Measurements from ENCODE around the gene KLHL33.

KLHL33 gene

DNA sequence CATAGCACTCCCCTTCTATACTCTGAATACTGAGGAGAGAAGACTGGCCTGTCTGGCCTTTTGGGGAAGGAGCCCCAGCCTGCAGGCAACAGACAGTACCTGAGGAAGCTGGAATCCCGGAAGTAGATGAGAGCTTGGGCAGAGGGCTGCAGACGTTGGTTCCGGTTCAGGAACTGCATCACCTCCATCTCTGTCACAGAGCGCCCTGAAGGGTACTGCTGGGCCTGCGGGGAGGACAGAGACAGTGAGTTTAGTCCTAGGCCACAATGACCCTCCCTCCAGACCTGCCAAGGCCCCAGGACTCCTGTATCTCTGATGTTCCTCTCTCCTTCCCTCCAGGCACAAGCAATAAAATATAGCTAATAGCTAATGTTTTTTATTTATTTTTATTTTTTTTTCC is 51.1 kb downstream of the KLHL33 start:
- no peaks in the 10 kb centered on the region for H3K27me3 Mint-ChIP-seq (ENCODE audit: low read depth)
- TF ChIP-seq, protein P1, sequence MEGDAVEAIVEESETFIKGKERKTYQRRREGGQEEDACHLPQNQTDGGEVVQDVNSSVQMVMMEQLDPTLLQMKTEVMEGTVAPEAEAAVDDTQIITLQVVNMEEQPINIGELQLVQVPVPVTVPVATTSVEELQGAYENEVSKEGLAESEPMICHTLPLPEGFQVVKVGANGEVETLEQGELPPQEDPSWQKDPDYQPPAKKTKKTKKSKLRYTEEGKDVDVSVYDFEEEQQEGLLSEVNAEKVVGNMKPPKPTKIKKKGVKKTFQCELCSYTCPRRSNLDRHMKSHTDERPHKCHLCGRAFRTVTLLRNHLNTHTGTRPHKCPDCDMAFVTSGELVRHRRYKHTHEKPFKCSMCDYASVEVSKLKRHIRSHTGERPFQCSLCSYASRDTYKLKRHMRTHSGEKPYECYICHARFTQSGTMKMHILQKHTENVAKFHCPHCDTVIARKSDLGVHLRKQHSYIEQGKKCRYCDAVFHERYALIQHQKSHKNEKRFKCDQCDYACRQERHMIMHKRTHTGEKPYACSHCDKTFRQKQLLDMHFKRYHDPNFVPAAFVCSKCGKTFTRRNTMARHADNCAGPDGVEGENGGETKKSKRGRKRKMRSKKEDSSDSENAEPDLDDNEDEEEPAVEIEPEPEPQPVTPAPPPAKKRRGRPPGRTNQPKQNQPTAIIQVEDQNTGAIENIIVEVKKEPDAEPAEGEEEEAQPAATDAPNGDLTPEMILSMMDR (IDR thresholded peaks at IDR 0.05; ENCODE audit: unreplicated experiment in 3 of 3), result no peak
- no peaks in the 10 kb centered on the region for H3K9me3 Mint-ChIP-seq
- no peak overlapping the region for H3K27ac Mint-ChIP-seq
- H3K4me1 Mint-ChIP-seq, result no peaks in the 10 kb centered on the region
- no peak overlapping the region for H3K4me3 Mint-ChIP-seq
- H3K36me3 Mint-ChIP-seq (ENCODE audit: low read depth), result peaks cover 52% of the 10 kb centered on the region

DNA sequence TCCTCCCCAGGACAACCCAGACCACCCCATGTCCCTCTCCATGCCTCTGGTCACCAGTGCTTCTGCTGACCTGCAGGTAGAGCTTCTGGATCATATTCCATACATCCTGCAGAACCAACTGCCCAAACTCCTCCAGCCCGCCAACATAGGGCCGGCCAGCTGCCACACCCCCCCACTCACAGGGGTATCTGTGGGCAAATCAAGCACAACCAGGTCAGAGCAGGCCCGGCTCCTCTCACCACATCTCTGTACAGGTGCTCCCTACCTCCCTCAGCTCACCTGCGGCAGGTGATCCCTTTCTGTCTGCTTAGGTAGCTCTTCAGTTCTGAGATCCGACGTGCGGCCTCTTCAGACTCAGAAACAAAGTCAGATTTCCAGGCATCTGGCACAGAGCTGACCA is 51.6 kb downstream of the KLHL33 start:
- no peak overlapping the region for H3K27ac Mint-ChIP-seq
- TF ChIP-seq, protein P1 (IDR thresholded peaks at IDR 0.05; ENCODE audit: unreplicated experiment in 3 of 3), result no peak
- H3K4me3 Mint-ChIP-seq, result no peak overlapping the region
- no peaks in the 10 kb centered on the region for H3K27me3 Mint-ChIP-seq (ENCODE audit: low read depth)
- no peaks in the 10 kb centered on the region for H3K4me1 Mint-ChIP-seq
- H3K36me3 Mint-ChIP-seq (ENCODE audit: low read depth), result peaks cover 51% of the 10 kb centered on the region
- no peaks in the 10 kb centered on the region for H3K9me3 Mint-ChIP-seq

DNA sequence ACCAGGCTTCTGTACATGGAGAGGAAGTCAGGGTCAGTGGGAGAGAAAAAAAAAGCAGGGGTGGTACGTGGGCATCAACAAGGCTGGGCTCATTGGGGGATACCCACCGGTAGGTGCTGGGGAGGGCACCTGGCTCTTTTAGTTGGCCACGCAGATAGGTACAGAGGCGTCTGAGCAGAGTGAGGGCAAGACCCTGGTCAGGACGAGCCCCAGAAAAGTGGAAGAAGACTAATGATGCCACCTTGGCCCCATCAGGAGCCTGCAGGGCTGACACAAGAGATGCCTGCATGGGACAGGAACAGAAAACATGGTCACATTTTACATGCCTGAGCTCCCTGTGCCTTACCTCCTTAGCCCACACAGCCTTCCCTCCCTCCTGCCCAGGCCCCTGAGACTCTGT is 52.3 kb downstream of the KLHL33 start:
- TF ChIP-seq, protein P1 (IDR thresholded peaks at IDR 0.05; ENCODE audit: unreplicated experiment in 3 of 3), result no peak
- no peak overlapping the region for H3K4me3 Mint-ChIP-seq
- no peaks in the 10 kb centered on the region for H3K27me3 Mint-ChIP-seq (ENCODE audit: low read depth)
- H3K4me1 Mint-ChIP-seq, result no peaks in the 10 kb centered on the region
- H3K36me3 Mint-ChIP-seq (ENCODE audit: low read depth), result peaks cover 47% of the 10 kb centered on the region
- no peaks in the 10 kb centered on the region for H3K9me3 Mint-ChIP-seq
- H3K27ac Mint-ChIP-seq, result no peak overlapping the region

DNA sequence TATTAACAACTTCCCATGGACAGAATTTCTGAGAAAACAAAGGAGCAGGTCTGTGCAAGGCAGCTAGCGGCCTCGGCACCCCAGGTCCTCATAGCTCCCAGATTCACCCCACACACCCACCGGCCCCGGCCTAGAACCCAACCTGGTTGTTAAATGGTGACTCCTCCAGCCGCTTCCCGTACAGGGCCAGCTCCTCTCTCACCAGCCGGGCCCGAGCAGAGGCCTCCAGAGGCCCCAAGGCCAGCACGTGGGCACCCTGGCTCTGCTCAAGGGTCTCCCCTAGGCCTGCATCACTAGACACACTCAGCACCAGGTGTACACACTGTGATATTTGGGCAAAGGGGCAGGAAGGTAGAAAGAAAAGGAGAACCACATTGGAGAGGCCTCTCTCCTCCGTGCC is 52.9 kb downstream of the KLHL33 start:
- Mint-ChIP-seq H3K27me3 (ENCODE audit: low read depth) (no peaks in the 10 kb centered on the region), H3K9me3 (no peaks in the 10 kb centered on the region), H3K27ac (no peak overlapping the region), H3K4me1 (no peaks in the 10 kb centered on the region), H3K4me3 (no peak overlapping the region), H3K36me3 (ENCODE audit: low read depth) (peaks cover 41% of the 10 kb centered on the region)
- TF ChIP-seq, protein P1 (IDR thresholded peaks at IDR 0.05; ENCODE audit: unreplicated experiment in 3 of 3), result no peak

DNA sequence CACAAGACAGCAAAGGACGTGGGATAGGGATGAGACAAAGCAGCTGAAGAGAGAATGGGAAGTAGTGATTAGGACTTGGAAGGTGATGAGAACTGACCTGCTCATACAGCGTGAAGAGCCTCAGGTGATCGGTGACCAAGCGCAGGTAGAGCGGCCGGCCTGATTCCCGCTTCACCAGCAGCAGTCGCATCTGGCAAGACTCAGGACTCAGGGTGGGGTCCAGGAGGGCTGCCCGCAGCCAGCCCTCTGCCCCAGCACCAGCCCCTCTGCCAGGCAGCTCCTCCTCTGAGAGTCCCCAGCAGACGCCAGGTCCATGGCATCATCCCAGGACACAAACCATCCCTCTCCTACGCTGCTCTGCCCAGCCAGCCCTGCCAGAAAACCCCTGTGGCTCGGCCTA is 53.4 kb downstream of the KLHL33 start:
- Mint-ChIP-seq H3K27ac (no peak overlapping the region), H3K9me3 (no peaks in the 10 kb centered on the region), H3K4me3 (no peak overlapping the region), H3K27me3 (ENCODE audit: low read depth) (no peaks in the 10 kb centered on the region), H3K4me1 (no peaks in the 10 kb centered on the region), H3K36me3 (ENCODE audit: low read depth) (peaks cover 41% of the 10 kb centered on the region)
- TF ChIP-seq, protein P1 (IDR thresholded peaks at IDR 0.05; ENCODE audit: unreplicated experiment in 3 of 3), result no peak

DNA sequence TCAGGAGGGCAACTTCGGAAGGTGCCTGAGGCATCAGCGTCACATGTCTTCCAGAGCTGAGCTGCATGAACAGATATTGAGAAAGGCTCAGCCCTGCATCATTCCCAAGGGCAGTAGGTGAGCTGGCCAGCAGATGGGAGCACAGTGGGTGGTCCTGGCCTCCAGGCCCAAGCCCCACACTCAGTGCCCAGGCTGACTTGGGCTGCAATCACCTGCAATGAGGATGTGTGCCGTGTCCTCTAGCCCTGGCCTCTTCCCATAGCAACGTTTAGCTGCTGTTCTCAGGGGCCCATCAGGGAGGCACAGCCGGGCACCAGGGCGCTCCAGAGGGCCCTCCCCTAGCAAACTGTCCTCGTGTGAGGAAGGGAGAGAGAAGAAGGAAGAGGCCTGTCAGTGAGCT is 54.6 kb downstream of the KLHL33 start:
- TF ChIP-seq, protein P1 (IDR thresholded peaks at IDR 0.05; ENCODE audit: unreplicated experiment in 3 of 3), result no peak
- Mint-ChIP-seq H3K27ac (no peak overlapping the region), H3K4me3 (no peak overlapping the region), H3K36me3 (ENCODE audit: low read depth) (peaks cover 44% of the 10 kb centered on the region), H3K27me3 (ENCODE audit: low read depth) (no peaks in the 10 kb centered on the region), H3K4me1 (peaks cover 3% of the 10 kb centered on the region), H3K9me3 (no peaks in the 10 kb centered on the region)

Data from nephron (organoid).